Activated CD4-positive, alpha-beta T cell treated with anti-CD3 and anti-CD28 coated beads, Interleukin-2, amount 10 ng/mL, durations not matched to agents 7 days and 5 days (primary cell): ENCODE data around the gene FAM200A. TPM values are rescaled to one million over a fixed set of nuclear protein-coding genes. Genes with fewer than 3 reads are reported as not detected.

ENCODE experiments used
- CTCF ChIA-PET: fragments of 350-600 bp; sonication (Branson Sonifier 250); formaldehyde crosslinking; loops from one replicate; lab custom pipeline; 2021; ENCODE audit warnings: antibody characterized with exemption; lab: Charles Lee
- POLR2A ChIA-PET: fragments of 350-600 bp; sonication (Branson Sonifier 250); formaldehyde crosslinking; loops from one replicate; lab custom pipeline; 2021; ENCODE audit warnings: antibody characterized with exemption; lab: Charles Lee
- DNase-seq: peaks from one replicate; pipeline ENCODE4 v3.0.0-alpha.2; 2020
- H3K27ac Mint-ChIP-seq: one replicate; pipeline ENCODE4 v1.8.0; 2021; ENCODE audit warnings: mild to moderate bottlenecking, moderate library complexity, mixed read lengths
- H3K27me3 Mint-ChIP-seq: one replicate; pipeline ENCODE4 v1.8.0; 2021; ENCODE audit warnings: mixed read lengths
- H3K36me3 Mint-ChIP-seq: one replicate; pipeline ENCODE4 v1.8.0; 2021; ENCODE audit warnings: low read depth, mixed read lengths
- H3K4me1 Mint-ChIP-seq: one replicate; pipeline ENCODE4 v1.8.0; 2021; ENCODE audit warnings: mixed read lengths
- H3K4me3 Mint-ChIP-seq: one replicate; pipeline ENCODE4 v1.8.0; 2021; ENCODE audit warnings: mild to moderate bottlenecking, moderate library complexity, mixed read lengths
- H3K9me3 Mint-ChIP-seq: one replicate; pipeline ENCODE4 v1.8.0; 2021; ENCODE audit warnings: mixed read lengths
- total RNA-seq, 2 experiments: library from RNA; stranded (reverse); gene quantifications; one replicate each; pipeline ENCODE4 v1.2.3, GENCODE V29; 2021

FAM200A gene
- total RNA-seq, 2 experiments from 2014 or later, result 4.9 to 5.4 TPM

DNA sequence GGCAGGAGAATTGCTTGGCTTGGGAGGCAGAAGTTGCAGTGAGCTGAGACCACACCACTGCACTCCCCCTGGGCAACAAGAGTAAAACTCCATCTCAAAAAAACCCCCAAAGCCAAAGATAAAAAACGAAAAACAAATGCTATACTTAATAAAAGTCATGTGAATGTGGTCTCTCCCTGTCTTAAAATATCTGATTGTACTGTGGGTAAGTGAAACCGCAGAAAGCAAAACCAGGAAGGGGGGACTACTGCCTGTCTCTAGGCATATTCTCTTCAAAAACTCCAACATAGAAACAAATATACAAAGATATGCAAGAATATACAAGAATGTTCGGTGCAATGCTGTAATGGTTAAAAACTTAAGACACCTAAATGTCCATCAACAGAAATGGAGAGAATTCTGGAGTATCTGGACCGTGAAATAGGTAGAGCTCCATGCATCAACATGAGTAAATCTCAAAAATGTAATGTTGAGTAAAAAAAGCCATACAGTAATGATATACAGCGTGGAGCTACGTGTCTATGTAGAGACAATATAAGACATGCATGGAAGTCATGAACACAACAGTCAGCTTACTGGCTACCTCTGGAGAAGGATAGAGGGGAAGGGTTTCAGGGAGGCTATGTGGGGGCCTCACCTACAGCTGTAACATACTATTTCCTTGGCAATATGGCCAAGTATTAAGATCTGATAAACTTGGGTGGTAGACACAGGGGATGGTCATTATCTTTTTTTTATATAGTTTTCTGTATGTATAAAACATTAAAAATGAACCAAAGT is 54.0 kb downstream of the FAM200A start:
- CTCF ChIA-PET, result interaction anchor here (1.4 to 1.6 kb wide), 2 partner anchors 11 to 24 kb away, joined by 6 read pairs; no protein-coding TSS in a partner anchor
- Mint-ChIP-seq H3K36me3 (peaks cover 58% of the 10 kb centered on the region), H3K4me3 (peak overlapping the region; percentile 100), H3K9me3 (peaks cover 21% of the 10 kb centered on the region), H3K27ac (peak overlapping the region; percentile 72), H3K27me3 (no peaks in the 10 kb centered on the region), H3K4me1 (peaks cover 25% of the 10 kb centered on the region)
- DNase-seq, result no peak
- POLR2A ChIA-PET, result interaction anchor here (0.6 to 0.7 kb wide), 3 partner anchors 36 to 342 kb away, joined by 3 to 6 read pairs (median 3); no protein-coding TSS in a partner anchor

Other genes with a start within 250 kb of the FAM200A start
- gene ARPC1A, start 226.2 kb downstream of the FAM200A start, total RNA-seq, result 10 to 100 TPM; 51.9 to 56.8 TPM
- 100 to 1,000 TPM; 361 to 399 TPM for gene ARPC1B, start 177.4 kb downstream of the FAM200A start, total RNA-seq
- 10 to 100 TPM; 81.4 to 81.9 TPM for gene PDAP1, start 143.5 kb downstream of the FAM200A start, total RNA-seq
- gene BUD31, start 143.1 kb downstream of the FAM200A start, total RNA-seq, result 100 to 1,000 TPM in 1 of 2 experiments, 10 to 100 TPM in 1; 94.2 to 115 TPM
- 1 to 10 TPM; 5.7 to 8.6 TPM for gene PTCD1, start 113.3 kb downstream of the FAM200A start, total RNA-seq
- 10 to 100 TPM; 58.5 to 61.9 TPM for gene CPSF4, start 113.2 kb downstream of the FAM200A start, total RNA-seq
- 100 to 1,000 TPM; 369 to 370 TPM for gene ATP5MF, start 85.9 kb downstream of the FAM200A start, total RNA-seq
- gene ZNF789, start 79.2 kb downstream of the FAM200A start, total RNA-seq, result 10 to 100 TPM; 28.1 to 28.2 TPM
- 10 to 100 TPM; 52.1 to 53.1 TPM for gene ZNF394, start 51.8 kb downstream of the FAM200A start, total RNA-seq
- 10 to 100 TPM; 14.1 to 15.2 TPM for gene ZKSCAN5, start 47.5 kb downstream of the FAM200A start, total RNA-seq
- gene ZNF655, start 6.5 kb upstream of the FAM200A start, total RNA-seq, result 10 to 100 TPM; 92.0 to 92.7 TPM
- 1 to 10 TPM; 1.2 to 1.3 TPM for gene TMEM225B, start 46.2 kb upstream of the FAM200A start, total RNA-seq
- 10 to 100 TPM; 28.5 to 31.1 TPM for gene ZSCAN25, start 64.8 kb upstream of the FAM200A start, total RNA-seq
- gene CYP3A5, start 127.9 kb upstream of the FAM200A start, total RNA-seq, result not detected
- gene CYP3A7, start 183.1 kb upstream of the FAM200A start, total RNA-seq, result not detected
- not detected for gene CYP3A4, start 232.1 kb upstream of the FAM200A start, total RNA-seq